ENCODE measurements around the gene PCSK5. TPM values are rescaled to one million over a fixed set of nuclear protein-coding genes. Genes with fewer than 3 reads are reported as not detected.

The PCSK5 gene
- total and polyA plus RNA-seq, 2 donors (not counting 3 experiments of a cell fraction or from before 2014, with no cell fraction given) = 2.6 to 4.8 TPM

- TF ChIP-seq POLR2A (IDR thresholded peaks at IDR 0.05; ENCODE audit: low read depth, low read length) = no peak
- TF ChIP-seq, protein P1, sequence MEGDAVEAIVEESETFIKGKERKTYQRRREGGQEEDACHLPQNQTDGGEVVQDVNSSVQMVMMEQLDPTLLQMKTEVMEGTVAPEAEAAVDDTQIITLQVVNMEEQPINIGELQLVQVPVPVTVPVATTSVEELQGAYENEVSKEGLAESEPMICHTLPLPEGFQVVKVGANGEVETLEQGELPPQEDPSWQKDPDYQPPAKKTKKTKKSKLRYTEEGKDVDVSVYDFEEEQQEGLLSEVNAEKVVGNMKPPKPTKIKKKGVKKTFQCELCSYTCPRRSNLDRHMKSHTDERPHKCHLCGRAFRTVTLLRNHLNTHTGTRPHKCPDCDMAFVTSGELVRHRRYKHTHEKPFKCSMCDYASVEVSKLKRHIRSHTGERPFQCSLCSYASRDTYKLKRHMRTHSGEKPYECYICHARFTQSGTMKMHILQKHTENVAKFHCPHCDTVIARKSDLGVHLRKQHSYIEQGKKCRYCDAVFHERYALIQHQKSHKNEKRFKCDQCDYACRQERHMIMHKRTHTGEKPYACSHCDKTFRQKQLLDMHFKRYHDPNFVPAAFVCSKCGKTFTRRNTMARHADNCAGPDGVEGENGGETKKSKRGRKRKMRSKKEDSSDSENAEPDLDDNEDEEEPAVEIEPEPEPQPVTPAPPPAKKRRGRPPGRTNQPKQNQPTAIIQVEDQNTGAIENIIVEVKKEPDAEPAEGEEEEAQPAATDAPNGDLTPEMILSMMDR (IDR thresholded peaks at IDR 0.05; ENCODE audit: extremely low read depth in 1 of 2, insufficient read depth in 1 of 2, low read depth in 1 of 2, low read length in 2 of 2) = no peak
- TF ChIP-seq POLR2AphosphoS5 (IDR thresholded peaks at IDR 0.05; ENCODE audit: insufficient read depth, low read depth, low read length) = no peak
- no peak for TF ChIP-seq JUN (IDR thresholded peaks at IDR 0.05; ENCODE audit: borderline replicate concordance, insufficient read depth, insufficient read length, low read depth)
- no peak for TF ChIP-seq EZH2 (IDR thresholded peaks at IDR 0.05; ENCODE audit: borderline replicate concordance, low read depth, low read length, severe bottlenecking)
- TF ChIP-seq FOS (IDR thresholded peaks at IDR 0.05; ENCODE audit: borderline replicate concordance, insufficient read depth, low read length) = no peak
- no peak for TF ChIP-seq MYC (IDR thresholded peaks at IDR 0.05; ENCODE audit: low read depth, low read length)
- no peak for TF ChIP-seq MAX (IDR thresholded peaks at IDR 0.05; ENCODE audit: insufficient read depth, insufficient read length)
- no peak for TF ChIP-seq GATA2 (IDR thresholded peaks at IDR 0.05; ENCODE audit: insufficient read depth, insufficient read length, low read depth, low read length)
- dilution Hi-C loops (cut with MboI; ENCODE audit: extremely low pct_ligation_motif_present, low sequenced_read_pairs) (no loop called here), intact Hi-C loops (cut with micrococcal nuclease) (loop anchor here (2.0 to 10.0 kb wide), 8 partner anchors 25 to 867 kb away; partner anchors contain the start of genes CARNMT1, GCNT1 and RFK)
- FAIRE-seq (peak; percentile 4), DNase-seq (ENCODE audit: low read depth, low spot score) (peak; percentile 21)
- H3K9me3 ChIP-seq (replicated peaks; ENCODE audit: control insufficient read depth, insufficient read depth, low read length) = no peaks in the 10 kb centered on the region
- no peaks in the 10 kb centered on the region for H4K20me1 ChIP-seq (replicated peaks; ENCODE audit: control insufficient read depth, extremely low read depth, insufficient read depth, low read length)
- H3K27ac ChIP-seq (ENCODE audit: insufficient read depth, low read depth, low read length) = no peak overlapping the region
- H3K79me2 ChIP-seq (ENCODE audit: control insufficient read depth, insufficient read depth, low read length) = no peaks in the 10 kb centered on the region
- POLR2A ChIA-PET = no interaction called here
- peaks cover 18% of the 10 kb centered on the region for H3K4me1 ChIP-seq (ENCODE audit: control insufficient read depth, extremely low read depth, insufficient read depth, low read length)
- CTCF ChIA-PET = interaction anchor here (0.7 to 2.3 kb wide), 3 partner anchors 26 to 767 kb away, joined by 3 to 13 read pairs (median 8); no protein-coding TSS in a partner anchor
- no peaks in the 10 kb centered on the region for H3K36me3 ChIP-seq (ENCODE audit: control insufficient read depth in 2 of 2, extremely low read depth in 1 of 2, insufficient read depth in 2 of 2, low read length in 2 of 2)
- H3K9ac ChIP-seq (replicated peaks; ENCODE audit: extremely low read depth, insufficient read depth, low read length) = peak overlapping the region; percentile 13
- BruUV-seq (replicated peaks) = no TSS peak
- peak overlapping the region; percentile 95 for H2AFZ ChIP-seq (ENCODE audit: low read depth, low read length)
- H3K4me2 ChIP-seq (ENCODE audit: insufficient read depth, low read length) = peak overlapping the region; percentile 75
- H3K9me1 ChIP-seq (replicated peaks; ENCODE audit: control insufficient read depth, extremely low read depth, insufficient read depth, low read length) = no peaks in the 10 kb centered on the region
- H3K27me3 ChIP-seq (ENCODE audit: control insufficient read depth in 2 of 2, insufficient read depth in 2 of 2, low read length in 2 of 2) = peaks cover 0 to 6% of the 10 kb centered on the region in 2 experiments
- H3K4me3 ChIP-seq (replicated peaks in 1 of 3; ENCODE audit: insufficient read depth in 1 of 3, low read depth in 1 of 3, low read length in 3 of 3) = peak overlapping the region; percentile 66 to 90 (median 87)
These were observed 1.3 kb downstream of the PCSK5 start for GRCh38 chr9:75891771-75892215.
